ENCODE results near the gene PNKP. TPM values are rescaled to one million over a fixed set of nuclear protein-coding genes. Genes with fewer than 3 reads are reported as not detected.
A peak's percentile ranks its signal among the peaks of the same experiment; 100 is the strongest.

Gene PNKP
- total and polyA plus RNA-seq, 10 of the 15 experiments (the other 5 are each of a cell fraction or from before 2014, with no cell fraction given), result 2.9 to 82.3 (median 33.2) TPM

DNA sequence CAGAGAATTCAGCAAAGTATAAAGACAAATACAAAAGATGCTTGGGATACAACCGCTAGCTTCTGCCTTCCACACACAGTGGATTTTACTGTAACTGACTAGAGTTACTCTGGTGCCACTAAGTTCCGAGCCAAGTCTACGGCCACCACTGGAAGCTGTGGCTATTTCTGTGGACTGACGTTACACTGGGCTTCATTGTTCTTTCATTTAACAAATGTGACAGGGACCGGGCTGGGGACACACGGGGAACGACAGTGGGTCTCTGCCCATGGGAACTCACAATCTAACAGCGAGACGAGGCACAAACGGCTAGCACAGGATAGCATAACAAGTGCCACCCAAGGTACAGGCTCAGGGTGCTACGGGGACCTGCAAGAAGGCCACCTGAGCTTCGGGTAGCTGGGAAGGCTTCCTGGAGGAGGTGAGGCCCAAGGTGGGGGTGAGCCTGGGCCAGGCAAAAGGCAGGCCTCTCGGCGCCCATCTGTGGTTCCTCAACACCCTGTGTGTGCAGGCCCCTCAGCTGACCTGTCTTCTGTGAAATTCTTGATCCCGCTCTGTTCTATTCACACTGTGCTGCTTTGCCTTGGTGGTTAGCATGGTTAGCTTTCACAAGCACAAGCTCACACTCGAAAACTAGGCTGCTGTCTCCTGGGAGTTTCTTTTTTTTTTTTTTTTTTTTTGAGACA is 39.6 kb upstream of the PNKP start (continued):
- TF ChIP-seq BHLHE40 (IDR thresholded peaks at IDR 0.05; ENCODE audit: borderline replicate concordance in 1 of 2, low read depth in 2 of 2, low read length in 1 of 2), result peak; percentile 40 to 52; a peak in 2 of 4 replicates
- TF ChIP-seq BRCA1 (IDR thresholded peaks at IDR 0.05; ENCODE audit: low read depth, low read length), result no peak
- TF ChIP-seq CBFB (IDR thresholded peaks at IDR 0.05; ENCODE audit: low read depth), result no peak
- TF ChIP-seq, protein P1, sequence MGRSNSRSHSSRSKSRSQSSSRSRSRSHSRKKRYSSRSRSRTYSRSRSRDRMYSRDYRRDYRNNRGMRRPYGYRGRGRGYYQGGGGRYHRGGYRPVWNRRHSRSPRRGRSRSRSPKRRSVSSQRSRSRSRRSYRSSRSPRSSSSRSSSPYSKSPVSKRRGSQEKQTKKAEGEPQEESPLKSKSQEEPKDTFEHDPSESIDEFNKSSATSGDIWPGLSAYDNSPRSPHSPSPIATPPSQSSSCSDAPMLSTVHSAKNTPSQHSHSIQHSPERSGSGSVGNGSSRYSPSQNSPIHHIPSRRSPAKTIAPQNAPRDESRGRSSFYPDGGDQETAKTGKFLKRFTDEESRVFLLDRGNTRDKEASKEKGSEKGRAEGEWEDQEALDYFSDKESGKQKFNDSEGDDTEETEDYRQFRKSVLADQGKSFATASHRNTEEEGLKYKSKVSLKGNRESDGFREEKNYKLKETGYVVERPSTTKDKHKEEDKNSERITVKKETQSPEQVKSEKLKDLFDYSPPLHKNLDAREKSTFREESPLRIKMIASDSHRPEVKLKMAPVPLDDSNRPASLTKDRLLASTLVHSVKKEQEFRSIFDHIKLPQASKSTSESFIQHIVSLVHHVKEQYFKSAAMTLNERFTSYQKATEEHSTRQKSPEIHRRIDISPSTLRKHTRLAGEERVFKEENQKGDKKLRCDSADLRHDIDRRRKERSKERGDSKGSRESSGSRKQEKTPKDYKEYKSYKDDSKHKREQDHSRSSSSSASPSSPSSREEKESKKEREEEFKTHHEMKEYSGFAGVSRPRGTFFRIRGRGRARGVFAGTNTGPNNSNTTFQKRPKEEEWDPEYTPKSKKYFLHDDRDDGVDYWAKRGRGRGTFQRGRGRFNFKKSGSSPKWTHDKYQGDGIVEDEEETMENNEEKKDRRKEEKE (IDR thresholded peaks at IDR 0.05), result no peak
- peak; percentile 80; the same call in 1 of the 2 replicates for TF ChIP-seq NBN (IDR thresholded peaks at IDR 0.05)
- TF ChIP-seq, protein P2, sequence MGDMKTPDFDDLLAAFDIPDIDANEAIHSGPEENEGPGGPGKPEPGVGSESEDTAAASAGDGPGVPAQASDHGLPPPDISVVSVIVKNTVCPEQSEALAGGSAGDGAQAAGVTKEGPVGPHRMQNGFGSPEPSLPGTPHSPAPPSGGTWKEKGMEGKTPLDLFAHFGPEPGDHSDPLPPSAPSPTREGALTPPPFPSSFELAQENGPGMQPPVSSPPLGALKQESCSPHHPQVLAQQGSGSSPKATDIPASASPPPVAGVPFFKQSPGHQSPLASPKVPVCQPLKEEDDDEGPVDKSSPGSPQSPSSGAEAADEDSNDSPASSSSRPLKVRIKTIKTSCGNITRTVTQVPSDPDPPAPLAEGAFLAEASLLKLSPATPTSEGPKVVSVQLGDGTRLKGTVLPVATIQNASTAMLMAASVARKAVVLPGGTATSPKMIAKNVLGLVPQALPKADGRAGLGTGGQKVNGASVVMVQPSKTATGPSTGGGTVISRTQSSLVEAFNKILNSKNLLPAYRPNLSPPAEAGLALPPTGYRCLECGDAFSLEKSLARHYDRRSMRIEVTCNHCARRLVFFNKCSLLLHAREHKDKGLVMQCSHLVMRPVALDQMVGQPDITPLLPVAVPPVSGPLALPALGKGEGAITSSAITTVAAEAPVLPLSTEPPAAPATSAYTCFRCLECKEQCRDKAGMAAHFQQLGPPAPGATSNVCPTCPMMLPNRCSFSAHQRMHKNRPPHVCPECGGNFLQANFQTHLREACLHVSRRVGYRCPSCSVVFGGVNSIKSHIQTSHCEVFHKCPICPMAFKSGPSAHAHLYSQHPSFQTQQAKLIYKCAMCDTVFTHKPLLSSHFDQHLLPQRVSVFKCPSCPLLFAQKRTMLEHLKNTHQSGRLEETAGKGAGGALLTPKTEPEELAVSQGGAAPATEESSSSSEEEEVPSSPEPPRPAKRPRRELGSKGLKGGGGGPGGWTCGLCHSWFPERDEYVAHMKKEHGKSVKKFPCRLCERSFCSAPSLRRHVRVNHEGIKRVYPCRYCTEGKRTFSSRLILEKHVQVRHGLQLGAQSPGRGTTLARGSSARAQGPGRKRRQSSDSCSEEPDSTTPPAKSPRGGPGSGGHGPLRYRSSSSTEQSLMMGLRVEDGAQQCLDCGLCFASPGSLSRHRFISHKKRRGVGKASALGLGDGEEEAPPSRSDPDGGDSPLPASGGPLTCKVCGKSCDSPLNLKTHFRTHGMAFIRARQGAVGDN (IDR thresholded peaks at IDR 0.05), result peak; percentile 68
- no peak for TF ChIP-seq RFX5 (IDR thresholded peaks at IDR 0.05; ENCODE audit: low read depth, low read length)
- TF ChIP-seq ESRRA (IDR thresholded peaks at IDR 0.05; ENCODE audit: low read length), result no peak
- TF ChIP-seq, protein P3, sequence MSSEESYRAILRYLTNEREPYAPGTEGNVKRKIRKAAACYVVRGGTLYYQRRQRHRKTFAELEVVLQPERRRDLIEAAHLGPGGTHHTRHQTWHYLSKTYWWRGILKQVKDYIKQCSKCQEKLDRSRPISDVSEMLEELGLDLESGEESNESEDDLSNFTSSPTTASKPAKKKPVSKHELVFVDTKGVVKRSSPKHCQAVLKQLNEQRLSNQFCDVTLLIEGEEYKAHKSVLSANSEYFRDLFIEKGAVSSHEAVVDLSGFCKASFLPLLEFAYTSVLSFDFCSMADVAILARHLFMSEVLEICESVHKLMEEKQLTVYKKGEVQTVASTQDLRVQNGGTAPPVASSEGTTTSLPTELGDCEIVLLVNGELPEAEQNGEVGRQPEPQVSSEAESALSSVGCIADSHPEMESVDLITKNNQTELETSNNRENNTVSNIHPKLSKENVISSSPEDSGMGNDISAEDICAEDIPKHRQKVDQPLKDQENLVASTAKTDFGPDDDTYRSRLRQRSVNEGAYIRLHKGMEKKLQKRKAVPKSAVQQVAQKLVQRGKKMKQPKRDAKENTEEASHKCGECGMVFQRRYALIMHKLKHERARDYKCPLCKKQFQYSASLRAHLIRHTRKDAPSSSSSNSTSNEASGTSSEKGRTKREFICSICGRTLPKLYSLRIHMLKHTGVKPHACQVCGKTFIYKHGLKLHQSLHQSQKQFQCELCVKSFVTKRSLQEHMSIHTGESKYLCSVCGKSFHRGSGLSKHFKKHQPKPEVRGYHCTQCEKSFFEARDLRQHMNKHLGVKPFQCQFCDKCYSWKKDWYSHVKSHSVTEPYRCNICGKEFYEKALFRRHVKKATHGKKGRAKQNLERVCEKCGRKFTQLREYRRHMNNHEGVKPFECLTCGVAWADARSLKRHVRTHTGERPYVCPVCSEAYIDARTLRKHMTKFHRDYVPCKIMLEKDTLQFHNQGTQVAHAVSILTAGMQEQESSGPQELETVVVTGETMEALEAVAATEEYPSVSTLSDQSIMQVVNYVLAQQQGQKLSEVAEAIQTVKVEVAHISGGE (CRISPR knock-in tag; IDR thresholded peaks at IDR 0.05), result no peak
- peak; percentile 36; the same call in 1 of the 3 replicates for TF ChIP-seq POU2F2 (IDR thresholded peaks at IDR 0.05; ENCODE audit: borderline replicate concordance, low read depth, low read length)
- TF ChIP-seq, protein P4, sequence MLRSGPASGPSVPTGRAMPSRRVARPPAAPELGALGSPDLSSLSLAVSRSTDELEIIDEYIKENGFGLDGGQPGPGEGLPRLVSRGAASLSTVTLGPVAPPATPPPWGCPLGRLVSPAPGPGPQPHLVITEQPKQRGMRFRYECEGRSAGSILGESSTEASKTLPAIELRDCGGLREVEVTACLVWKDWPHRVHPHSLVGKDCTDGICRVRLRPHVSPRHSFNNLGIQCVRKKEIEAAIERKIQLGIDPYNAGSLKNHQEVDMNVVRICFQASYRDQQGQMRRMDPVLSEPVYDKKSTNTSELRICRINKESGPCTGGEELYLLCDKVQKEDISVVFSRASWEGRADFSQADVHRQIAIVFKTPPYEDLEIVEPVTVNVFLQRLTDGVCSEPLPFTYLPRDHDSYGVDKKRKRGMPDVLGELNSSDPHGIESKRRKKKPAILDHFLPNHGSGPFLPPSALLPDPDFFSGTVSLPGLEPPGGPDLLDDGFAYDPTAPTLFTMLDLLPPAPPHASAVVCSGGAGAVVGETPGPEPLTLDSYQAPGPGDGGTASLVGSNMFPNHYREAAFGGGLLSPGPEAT (IDR thresholded peaks at IDR 0.05; ENCODE audit: low read depth), result peak; percentile 58
- TF ChIP-seq PML (IDR thresholded peaks at IDR 0.05; ENCODE audit: low read length), result no peak
- TF ChIP-seq, protein P5, sequence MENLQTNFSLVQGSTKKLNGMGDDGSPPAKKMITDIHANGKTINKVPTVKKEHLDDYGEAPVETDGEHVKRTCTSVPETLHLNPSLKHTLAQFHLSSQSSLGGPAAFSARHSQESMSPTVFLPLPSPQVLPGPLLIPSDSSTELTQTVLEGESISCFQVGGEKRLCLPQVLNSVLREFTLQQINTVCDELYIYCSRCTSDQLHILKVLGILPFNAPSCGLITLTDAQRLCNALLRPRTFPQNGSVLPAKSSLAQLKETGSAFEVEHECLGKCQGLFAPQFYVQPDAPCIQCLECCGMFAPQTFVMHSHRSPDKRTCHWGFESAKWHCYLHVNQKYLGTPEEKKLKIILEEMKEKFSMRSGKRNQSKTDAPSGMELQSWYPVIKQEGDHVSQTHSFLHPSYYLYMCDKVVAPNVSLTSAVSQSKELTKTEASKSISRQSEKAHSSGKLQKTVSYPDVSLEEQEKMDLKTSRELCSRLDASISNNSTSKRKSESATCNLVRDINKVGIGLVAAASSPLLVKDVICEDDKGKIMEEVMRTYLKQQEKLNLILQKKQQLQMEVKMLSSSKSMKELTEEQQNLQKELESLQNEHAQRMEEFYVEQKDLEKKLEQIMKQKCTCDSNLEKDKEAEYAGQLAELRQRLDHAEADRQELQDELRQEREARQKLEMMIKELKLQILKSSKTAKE (IDR thresholded peaks at IDR 0.05; ENCODE audit: low read depth, poor library complexity, severe bottlenecking), result no peak
- TF ChIP-seq FOXM1 (IDR thresholded peaks at IDR 0.05; ENCODE audit: low read depth, low read length), result no peak
- no peak for TF ChIP-seq TCF7 (IDR thresholded peaks at IDR 0.05; ENCODE audit: borderline replicate concordance)
